NCI-H82 treated with DMSO at 0.1 percent for 48 hours (cell line): ENCODE results near the gene DHRS11.

Source experiments
- DNase-seq: peaks from one replicate; lab custom pipeline; 2025; ENCODE audit not compliant: unreplicated experiment; lab: John Stamatoyannopoulos, UW

Gene DHRS11

GRCh38 chr17:36650096-36650775 lies 58.6 kb downstream of the DHRS11 start:
- no peak for DNase-seq
